Measurements from ENCODE around the gene PLPP1.
A peak's percentile ranks its signal among the peaks of the same experiment; 100 is the strongest.
"Not testable (repeated sequence)": the region's sequence is repeated elsewhere in the genome, so short reads cannot be mapped to it uniquely, and the experiment has no call there.

Gene PLPP1

GRCh38 chr5:55509796-55510522 lies 24.8 kb downstream of the PLPP1 start:
- no peak for TF ChIP-seq CTCF (IDR thresholded peaks at IDR 0.05; ENCODE audit: insufficient read depth, low read depth, low read length, missing control alignments)
- DNase-seq (ENCODE audit: low read depth): peak; percentile 30
- H3K4me3 ChIP-seq (ENCODE audit: low read length): no peak overlapping the region

GRCh38 chr5:55509097-55509496 lies 25.7 kb downstream of the PLPP1 start:
- TF ChIP-seq CTCF (IDR thresholded peaks at IDR 0.05; ENCODE audit: insufficient read depth, low read depth, low read length, missing control alignments): no peak
- no peak for DNase-seq (ENCODE audit: low read depth)
- no peak overlapping the region for H3K4me3 ChIP-seq (ENCODE audit: low read length)

- no peak overlapping the region for H3K4me3 ChIP-seq (ENCODE audit: low read length)
- DNase-seq (ENCODE audit: low read depth): no peak
- no peak for TF ChIP-seq CTCF (IDR thresholded peaks at IDR 0.05; ENCODE audit: insufficient read depth, low read depth, low read length, missing control alignments)
Observed at GRCh38 chr5:55507574-55507973, 27.2 kb downstream of the PLPP1 start.

- not testable (repeated sequence) for H3K4me3 ChIP-seq (ENCODE audit: low read length); DNase-seq (ENCODE audit: low read depth)
Observed at GRCh38 chr5:55505711-55506110, 29.1 kb downstream of the PLPP1 start.

GRCh38 chr5:55503917-55504316 lies 30.8 kb downstream of the PLPP1 start:
- not testable (repeated sequence) for DNase-seq (ENCODE audit: low read depth); H3K4me3 ChIP-seq (ENCODE audit: low read length)

GRCh38 chr5:55502759-55503158 lies 32.0 kb downstream of the PLPP1 start:
- DNase-seq (ENCODE audit: low read depth): no peak
- TF ChIP-seq CTCF (IDR thresholded peaks at IDR 0.05; ENCODE audit: insufficient read depth, low read depth, low read length, missing control alignments): no peak
- no peak overlapping the region for H3K4me3 ChIP-seq (ENCODE audit: low read length)

- H3K4me3 ChIP-seq (ENCODE audit: low read length): no peak overlapping the region
- no peak for TF ChIP-seq CTCF (IDR thresholded peaks at IDR 0.05; ENCODE audit: insufficient read depth, low read depth, low read length, missing control alignments)
- DNase-seq (ENCODE audit: low read depth): no peak
Observed at GRCh38 chr5:55498457-55498856, 36.3 kb downstream of the PLPP1 start.

- no peak for DNase-seq (ENCODE audit: low read depth)
- no peak for TF ChIP-seq CTCF (IDR thresholded peaks at IDR 0.05; ENCODE audit: insufficient read depth, low read depth, low read length, missing control alignments)
- H3K4me3 ChIP-seq (ENCODE audit: low read length): no peak overlapping the region
Observed at GRCh38 chr5:55497712-55498111, 37.1 kb downstream of the PLPP1 start.
